Kidney epithelial cell (primary cell): ENCODE data around the gene ANKFY1. TPM values are rescaled to one million over a fixed set of nuclear protein-coding genes. Genes with fewer than 3 reads are reported as not detected.

Source experiments
- DNase-seq: peaks from one replicate; pipeline ENCODE4 v3.0.0-alpha.2; 2010; ENCODE audit warnings: low read depth
- H3K27me3 ChIP-seq: 2 replicates; pipeline ENCODE4 v1.6.0; 2011; ENCODE audit warnings: low read length; ENCODE audit not compliant: control insufficient read depth, insufficient read depth
- H3K36me3 ChIP-seq: 2 replicates; pipeline ENCODE4 v1.5.1; 2011; ENCODE audit warnings: low read length; ENCODE audit not compliant: control insufficient read depth, insufficient read depth
- H3K4me3 ChIP-seq: 2 replicates; pipeline ENCODE4 v1.5.1; 2011; ENCODE audit warnings: low read depth, mild to moderate bottlenecking, control low read depth, low read length
- CTCF ChIP-seq: IDR thresholded peaks from 2 replicates; pipeline ENCODE4 v1.5.1; 2011; ENCODE audit warnings: mild to moderate bottlenecking, moderate library complexity, low read length, control low read depth, inconsistent platforms; ENCODE audit not compliant: insufficient read depth, poor library complexity, severe bottlenecking
- total RNA-seq: library from RNA; depleted of rRNA; stranded (reverse); fragments of >200 nt; gene quantifications from 2 replicates; pipeline ENCODE4 v1.2.3, GENCODE V29; 2015

ANKFY1 gene
- total RNA-seq, 1 donor from 2014 or later, result 39.4 TPM

GRCh38 chr17:4179071-4179470 is 84.7 kb downstream of the ANKFY1 start:
- Histone ChIP-seq H3K27me3 (no peaks in the 10 kb centered on the region), H3K4me3 (no peak overlapping the region), H3K36me3 (no peaks in the 10 kb centered on the region)
- TF ChIP-seq CTCF, result no peak
- no peak for DNase-seq

DNA sequence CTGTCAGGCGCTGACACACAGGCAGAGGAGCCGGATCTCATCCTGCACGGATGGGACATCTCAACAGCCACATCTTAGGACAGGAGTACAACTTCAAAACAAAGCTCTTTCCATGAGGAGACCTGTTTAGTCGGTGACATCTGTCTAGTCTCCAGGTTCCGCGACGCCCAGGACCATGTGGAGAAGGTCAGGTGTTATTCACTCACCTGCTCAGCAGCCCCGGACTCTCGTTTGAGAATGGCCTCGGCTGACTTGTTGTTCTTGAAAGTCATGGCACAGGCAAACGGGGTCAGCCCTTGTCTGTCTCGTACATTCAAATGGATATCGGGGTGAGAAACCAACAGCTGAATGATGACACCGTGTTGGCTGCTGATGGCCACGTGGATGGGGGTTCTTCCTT is 85.1 kb downstream of the ANKFY1 start:
- H3K36me3 ChIP-seq, result no peaks in the 10 kb centered on the region
- no peak overlapping the region for H3K4me3 ChIP-seq
- TF ChIP-seq CTCF, result no peak
- no peaks in the 10 kb centered on the region for H3K27me3 ChIP-seq
- DNase-seq, result no peak

GRCh38 chr17:4177806-4178205 is 86.0 kb downstream of the ANKFY1 start:
- DNase-seq, result no peak
- Histone ChIP-seq H3K36me3 (no peaks in the 10 kb centered on the region), H3K4me3 (no peak overlapping the region), H3K27me3 (no peaks in the 10 kb centered on the region)
- TF ChIP-seq CTCF, result no peak

DNA sequence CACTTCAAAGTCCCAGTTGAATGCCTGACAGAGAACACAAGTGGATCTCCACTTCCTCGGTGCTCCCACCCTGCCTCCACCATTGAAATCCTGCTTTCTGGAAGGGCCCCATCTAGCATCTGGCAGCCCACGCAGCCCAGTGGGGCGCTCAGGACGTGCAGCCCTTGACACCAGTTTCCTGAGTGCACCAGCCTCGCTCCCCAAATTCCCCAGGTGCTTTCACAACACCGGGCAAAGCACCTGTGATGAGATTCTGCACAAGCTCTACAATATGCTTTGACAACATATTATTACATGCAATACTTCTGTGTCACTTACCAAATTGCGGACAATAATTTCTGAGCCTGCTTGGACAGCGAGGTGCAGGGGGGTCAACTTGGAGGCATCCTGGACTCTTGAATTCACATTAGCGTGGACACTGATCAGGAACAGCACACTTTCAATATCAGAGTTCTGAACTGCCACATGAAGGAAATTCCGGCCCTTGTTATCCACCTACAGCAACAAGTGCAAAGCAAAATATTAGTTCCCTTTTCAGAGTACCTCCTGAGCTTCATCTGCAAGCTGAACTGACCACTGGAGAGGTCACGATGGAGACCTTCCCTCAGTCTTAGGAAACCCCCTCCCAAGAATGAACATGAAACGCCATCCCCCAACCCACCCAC is 86.8 kb downstream of the ANKFY1 start:
- no peaks in the 10 kb centered on the region for H3K27me3 ChIP-seq
- H3K36me3 ChIP-seq, result no peaks in the 10 kb centered on the region
- TF ChIP-seq CTCF, result no peak
- H3K4me3 ChIP-seq, result no peak overlapping the region
- no peak for DNase-seq

- H3K4me3 ChIP-seq, result no peak overlapping the region
- no peak for TF ChIP-seq CTCF
- peaks cover 2% of the 10 kb centered on the region for H3K36me3 ChIP-seq
- no peak for DNase-seq
- H3K27me3 ChIP-seq, result no peaks in the 10 kb centered on the region
These were observed 87.6 kb downstream of the ANKFY1 start for GRCh38 chr17:4175921-4176807.
